Posterior cingulate gyrus (tissue), 11 donors: ENCODE measurements around the gene TRMT1L.

Source experiments
- DNase-seq, 10 donors: peaks; one replicate each; pipeline versions ENCODE4 v3.0.0 to v3.0.0-alpha.2; 2020 to 2021; ENCODE audit warnings: mixed read lengths in 3 of 10
- intact Hi-C: fragments of 100-400 bp; cut with DNase I; formaldehyde crosslinking; loops from one replicate; pipeline ENCODE4 v1.15.1; 2023

Gene TRMT1L

DNA sequence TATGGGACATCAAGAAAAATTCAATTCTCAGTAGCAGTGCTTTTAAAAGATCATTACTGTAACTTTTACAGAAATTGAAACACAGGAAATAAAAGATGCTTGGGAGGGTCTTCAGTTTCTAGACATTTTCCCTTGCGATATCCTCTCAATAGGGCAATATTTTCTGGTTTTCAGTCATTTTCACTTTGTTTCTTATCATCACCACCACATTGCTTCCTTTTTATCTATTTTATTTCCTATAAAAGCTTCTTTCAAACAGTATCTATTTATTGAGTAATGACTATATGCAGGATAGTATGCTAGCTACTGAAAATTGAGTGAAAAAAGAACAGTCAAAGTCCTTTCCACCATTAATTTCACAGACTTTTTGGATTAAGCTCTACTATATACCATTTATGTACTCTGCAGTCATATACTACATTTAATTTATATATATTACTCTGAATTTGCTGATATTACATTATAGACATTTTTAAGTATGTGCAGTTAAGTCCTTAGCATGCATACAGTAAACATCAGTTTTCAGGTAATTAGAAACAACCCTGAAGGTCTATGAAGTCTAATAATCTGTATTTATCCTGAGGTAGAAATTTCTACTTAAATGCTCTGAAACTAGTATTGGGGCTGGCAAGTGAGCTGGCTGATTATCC, 18.7 kb downstream of the TRMT1L start:
- intact Hi-C loops, result no loop called here
- no peak for DNase-seq

DNA sequence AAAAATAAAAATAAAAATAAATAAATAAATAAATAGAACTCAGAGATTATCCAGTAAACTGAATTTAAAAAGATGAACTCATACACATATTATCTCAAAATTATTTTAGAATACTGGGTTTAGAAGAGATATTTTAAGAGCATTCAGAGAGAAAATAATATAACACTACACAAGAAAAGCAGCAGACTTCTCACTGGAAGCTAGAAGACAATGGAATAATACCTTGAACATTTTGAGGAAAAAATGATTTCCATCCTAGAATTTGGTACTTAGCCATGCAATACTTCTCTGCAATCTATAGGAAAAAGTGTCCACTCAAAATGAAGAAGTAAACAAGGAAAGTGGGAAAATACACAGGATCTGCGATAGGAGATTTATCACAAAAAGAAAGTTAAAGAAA, 24.2 kb downstream of the TRMT1L start:
- DNase-seq, result no peak
- intact Hi-C loops, result no loop called here

DNA sequence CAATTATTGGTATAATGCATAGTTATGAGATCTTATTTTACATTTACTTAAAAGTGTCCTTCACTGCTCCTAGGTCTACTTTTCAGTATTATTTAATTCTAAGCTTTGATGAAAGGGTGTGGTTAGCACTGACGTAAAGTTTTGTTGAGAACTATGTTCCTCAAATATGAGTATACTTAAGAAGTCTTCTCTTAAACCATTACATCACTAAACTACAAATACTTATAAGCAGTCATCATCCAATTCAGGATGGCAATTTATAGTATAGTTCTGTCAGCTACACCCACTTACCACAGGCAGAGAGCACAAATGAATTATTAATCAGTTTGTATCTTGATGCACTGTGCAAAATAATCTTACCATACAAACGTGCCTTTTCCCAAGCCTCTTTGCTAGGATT, 27.0 kb downstream of the TRMT1L start:
- intact Hi-C loops, result no loop called here
- DNase-seq, result no peak

DNA sequence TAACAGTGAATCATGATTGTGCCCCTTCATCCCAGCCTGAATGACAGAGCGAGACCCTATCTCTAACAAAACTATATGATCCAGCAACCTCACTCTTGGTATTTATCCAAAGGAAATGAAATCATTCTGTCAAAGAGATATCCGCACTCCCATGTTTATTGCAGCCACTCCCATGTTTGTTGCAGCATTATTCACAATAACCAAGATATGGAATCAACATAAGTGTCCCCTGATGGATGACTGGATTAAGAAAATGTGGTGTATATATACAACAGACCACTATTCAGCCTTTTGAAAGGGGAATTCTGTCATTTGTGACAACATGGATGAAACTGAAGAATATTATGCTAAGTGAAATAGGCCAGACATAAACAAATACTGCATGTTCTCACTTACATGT, 44.4 kb downstream of the TRMT1L start:
- intact Hi-C loops, result no loop called here
- DNase-seq, result no peak

DNA sequence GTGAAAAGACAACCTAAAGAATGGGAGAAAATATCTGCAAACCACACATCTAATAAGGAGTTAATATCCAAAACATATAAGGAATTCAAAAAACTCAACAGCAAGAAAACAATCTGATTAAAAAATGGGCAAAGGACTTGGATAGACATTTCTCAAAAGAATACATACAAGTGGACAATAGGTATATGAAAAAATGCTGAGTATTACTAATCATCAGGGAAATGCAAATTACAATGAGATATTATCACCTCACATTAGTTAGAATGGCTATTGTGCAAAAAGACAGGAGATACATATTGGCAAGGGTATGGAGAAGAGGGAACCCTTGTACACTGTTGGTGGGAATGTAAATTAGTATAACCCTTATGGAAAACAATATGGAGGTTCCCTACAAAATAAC, 44.9 kb downstream of the TRMT1L start:
- no peak for DNase-seq
- intact Hi-C loops, result no loop called here

DNA sequence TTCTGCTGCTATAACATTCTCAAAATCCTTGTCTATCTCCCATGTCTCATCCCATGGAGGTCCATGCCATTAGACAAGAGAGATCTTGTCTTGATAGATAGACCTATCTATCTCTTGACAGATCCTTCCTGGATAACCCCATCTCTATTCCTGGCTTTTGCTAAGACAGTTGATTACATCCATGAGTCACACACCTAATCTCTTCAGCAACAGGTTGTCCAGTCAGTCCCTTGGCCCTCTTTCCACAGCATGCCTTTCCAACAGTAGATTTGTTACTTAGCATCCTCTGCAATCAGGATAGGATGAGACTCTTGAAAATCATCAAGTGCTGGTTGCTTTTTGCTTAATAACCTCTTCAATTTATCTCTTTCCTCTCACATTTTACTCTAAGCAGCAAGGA, 46.6 kb downstream of the TRMT1L start:
- intact Hi-C loops, result no loop called here
- DNase-seq, result no peak

DNA sequence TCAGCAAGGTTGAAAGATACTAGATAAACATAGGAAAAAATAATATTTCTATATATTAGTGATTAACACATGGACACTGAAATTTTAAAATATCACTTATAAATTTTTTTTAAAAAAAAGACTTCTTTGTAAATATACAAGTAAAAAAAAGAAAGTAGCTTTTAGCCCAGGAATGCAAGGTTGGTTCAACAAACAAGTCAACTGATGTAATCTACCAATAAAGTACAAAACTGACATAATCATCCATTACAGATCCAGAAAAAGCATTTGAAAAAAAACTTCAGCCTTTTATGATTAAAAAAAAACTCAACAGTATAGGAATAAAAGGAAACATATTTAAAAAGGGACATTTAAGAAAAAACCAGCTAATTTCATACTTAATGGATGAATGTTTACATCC, 48.4 kb downstream of the TRMT1L start:
- DNase-seq, result no peak
- intact Hi-C loops, result no loop called here

DNA sequence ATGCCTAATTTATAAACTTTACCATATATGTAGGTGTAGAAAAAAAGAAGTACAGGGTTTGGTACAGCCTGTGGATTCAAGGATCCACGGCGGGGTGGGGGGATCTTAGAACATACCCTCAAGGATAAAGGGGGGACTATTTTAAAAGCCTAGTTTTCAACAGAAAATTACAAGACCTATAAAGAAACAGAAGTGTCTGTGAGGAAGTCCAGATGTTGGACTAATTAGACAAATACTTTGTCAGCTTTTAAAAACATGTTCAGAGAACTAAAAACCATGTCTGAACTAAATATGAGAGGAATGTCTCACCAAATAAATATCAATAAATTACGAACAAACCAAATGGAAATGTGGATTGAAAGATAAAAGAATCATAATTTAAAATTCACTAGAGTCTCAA, 51.6 kb downstream of the TRMT1L start:
- no peak for DNase-seq
- intact Hi-C loops, result no loop called here

DNA sequence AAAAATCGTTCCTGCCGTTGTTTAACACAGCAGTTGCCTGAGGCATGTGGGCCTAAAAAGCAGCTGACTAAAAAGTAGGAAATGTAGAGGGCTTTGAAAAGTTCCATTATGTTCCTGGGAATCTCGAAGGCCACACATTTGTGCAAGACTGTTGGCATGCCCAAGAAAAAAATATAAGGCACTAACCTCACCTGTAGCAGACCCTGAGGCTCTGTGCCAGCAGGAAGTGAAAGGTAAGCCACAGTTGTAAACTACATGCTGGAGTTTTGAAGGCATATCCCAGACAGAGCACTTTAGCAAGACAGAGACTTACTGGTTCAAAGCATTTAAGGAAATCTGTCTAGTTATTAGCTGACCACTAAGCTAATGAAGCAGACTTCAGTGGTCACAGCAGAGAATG, 52.7 kb downstream of the TRMT1L start:
- intact Hi-C loops, result no loop called here
- DNase-seq, result no peak

DNA sequence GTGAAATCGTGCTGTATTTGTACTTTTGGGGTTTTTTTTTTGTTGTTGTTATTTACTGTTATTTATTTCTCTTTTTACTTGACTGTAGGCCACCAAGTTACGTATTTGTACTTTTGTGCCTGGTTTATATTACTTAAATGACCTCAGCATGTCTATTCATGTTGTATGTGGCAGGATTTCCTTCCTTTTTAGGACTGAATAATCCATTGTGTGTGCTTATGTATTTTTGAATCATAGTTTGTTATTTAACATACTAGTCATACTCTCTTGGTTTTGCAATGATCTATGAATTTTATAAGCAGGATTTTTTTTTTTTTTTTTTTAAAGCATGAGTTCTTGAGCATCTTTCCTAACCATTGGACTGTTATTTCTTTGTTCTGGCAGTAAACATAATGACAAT, 60.2 kb downstream of the TRMT1L start:
- no peak for DNase-seq
- intact Hi-C loops, result no loop called here

DNA sequence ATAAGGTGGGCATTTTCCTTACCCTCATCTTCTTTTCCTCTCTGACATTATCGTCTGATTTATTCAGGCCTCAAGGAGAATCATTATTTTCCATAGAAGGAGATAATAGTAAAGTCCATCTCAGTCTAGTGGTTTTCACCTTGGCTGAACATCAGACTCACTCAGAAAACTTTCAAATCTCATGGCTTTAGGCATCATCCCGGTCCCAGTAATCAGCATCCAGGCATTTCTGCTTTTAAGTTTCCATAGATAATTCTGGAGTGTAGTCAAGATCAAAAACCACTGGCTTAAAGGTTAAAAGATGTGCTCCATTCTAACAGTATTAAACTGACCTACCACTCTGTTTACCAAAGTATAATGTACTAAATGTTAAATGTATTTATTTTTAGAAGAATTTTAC, 62.0 kb downstream of the TRMT1L start:
- DNase-seq, result no peak
- intact Hi-C loops, result no loop called here

DNA sequence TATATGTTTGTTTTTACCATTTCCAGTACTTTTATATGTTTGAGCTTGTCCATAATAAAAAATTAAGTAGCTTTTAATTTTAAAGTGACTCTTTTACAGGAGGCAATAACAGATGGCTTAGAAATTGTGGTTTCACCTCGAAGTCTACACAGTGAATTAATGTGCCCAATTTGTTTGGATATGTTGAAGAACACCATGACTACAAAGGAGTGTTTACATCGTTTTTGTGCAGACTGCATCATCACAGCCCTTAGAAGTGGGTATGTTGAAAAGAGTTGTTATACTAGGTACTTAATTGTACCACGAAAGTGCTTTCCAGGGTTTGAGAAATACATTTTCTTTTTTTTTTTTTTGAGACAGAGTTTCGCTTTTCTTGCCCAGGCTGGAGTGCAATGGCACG, 65.3 kb downstream of the TRMT1L start:
- DNase-seq, result no peak
- intact Hi-C loops, result no loop called here

DNA sequence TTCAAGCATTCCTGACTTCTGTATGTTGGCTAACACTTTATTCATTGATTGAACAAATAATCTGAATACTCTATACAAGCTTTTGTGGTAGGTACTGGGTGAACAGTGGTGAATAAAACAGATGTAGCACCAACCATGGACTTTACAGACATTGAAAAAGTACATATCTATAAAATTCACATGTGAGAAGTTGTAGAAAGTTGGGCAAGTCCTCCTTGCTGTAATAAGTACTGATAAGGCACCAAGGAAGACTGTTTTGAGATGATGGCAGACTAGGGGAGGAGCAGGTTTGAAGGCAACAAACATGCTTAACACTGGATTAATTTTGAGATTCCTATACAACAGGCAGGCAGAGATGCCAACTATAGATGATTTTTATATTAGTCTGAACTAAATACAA, 69.0 kb downstream of the TRMT1L start:
- intact Hi-C loops, result no loop called here
- no peak for DNase-seq

DNA sequence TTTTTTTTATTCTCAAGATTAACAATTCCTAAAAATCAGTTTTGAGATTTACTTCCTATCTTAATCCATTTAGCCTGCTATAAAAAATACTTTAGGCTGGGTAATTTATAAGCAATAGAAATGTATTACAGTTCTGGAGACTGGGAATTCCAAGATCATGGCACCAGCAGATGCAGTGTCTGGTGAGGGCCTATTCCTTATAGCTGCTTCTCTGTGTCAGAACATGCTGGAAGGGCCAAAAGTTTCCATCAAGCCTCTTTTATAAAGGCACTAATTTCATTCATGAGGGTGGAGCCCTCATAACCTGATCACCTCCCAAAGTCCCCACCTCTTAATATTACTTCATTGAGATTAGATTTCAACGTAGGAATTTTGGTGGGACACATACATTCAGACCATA, 69.7 kb downstream of the TRMT1L start:
- DNase-seq, result no peak
- intact Hi-C loops, result no loop called here

DNA sequence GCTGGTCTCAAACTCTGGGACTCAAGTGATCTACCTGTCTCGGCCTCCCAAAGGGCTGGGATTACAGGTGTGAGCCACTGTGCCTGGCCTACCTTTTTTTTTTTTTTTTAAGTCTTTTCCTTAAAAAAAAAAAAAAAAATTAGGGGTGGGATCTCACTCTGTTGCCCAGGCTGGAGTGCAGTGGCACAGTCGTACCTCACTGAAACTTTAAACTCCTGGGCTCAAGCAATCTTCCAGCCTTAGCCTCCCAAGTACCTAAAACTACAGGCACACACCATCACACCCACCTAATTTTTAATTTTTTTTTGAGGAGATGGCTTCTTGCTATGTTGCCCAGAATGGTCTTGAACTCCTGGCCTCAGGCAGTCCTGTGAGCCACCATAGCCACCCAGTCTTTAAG, 72.9 kb downstream of the TRMT1L start:
- no peak for DNase-seq
- intact Hi-C loops, result no loop called here

DNA sequence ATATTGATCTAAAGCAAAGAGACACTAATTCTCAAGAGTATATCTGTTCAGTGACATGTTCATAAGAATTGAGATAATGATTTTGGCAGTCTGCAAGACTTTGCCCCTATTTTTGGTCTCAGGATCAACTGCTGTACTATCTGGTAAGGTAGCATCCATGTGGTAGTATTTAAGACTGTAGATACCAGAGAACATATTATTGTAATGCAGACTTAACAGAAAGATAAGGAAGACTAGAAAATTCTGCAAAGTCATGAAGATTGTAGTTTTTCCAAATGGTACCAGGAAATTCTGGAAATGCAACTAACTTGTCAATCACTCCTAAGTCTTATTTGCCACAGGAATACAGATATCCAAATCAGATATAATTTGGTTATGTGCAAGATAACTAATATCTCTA, 76.3 kb downstream of the TRMT1L start:
- no peak for DNase-seq
- intact Hi-C loops, result no loop called here

DNA sequence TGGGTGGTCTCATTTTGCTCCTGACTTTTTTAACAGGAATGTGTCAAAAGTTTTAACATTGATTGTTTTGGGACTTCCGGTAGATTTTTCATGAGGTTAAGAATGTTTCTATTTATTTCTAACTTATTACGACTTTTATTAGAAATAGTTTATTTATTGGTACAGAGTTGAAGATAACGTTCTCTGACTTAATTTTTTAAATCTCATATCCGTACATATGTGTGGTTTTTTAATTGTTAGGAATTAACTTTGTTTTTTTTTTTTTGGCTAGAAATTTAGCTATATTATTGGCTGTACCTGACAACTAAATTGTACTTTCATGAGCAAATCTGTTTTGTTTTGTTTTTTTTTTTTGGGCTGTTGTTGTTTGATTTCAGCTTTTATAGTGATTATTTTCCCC, 79.4 kb downstream of the TRMT1L start:
- intact Hi-C loops, result no loop called here
- no peak for DNase-seq

DNA sequence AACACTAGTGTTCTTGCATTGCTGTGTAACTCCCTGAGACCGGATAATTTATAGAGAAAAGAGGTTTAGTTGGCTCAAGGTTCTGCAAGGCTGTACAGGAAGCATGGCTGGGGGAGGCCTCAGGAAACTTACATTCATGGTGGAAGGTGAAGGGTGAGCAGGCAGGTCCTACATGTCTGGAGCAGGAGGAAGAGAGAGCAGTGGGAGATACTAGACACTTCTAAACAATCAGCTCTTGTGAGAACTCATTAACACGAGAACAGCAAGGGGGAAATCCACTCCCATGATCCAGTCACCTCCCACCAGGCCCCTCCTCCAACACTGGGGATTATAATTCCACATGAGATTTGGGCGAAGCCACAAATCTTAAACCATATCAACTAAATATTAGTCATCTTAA, 81.3 kb downstream of the TRMT1L start:
- intact Hi-C loops, result no loop called here
- no peak for DNase-seq

DNA sequence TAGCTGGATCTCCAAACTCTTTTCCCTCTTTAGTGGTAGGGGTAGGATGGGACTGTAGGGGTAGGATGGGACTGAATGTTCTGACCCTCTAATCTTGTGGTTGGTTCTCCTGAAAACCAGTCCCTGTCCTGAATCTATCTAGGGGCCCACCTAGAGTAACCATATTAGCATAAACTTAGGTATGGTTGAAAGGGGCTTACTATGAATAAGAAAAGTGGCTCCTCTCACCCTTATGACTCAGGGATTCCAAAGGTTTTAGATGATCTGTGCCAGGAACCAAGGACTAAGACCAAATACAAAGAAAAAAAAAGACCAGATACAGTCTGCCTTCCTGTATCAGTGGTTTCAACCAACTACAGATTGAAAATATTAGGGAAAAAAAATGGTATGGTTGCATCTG, 82.4 kb downstream of the TRMT1L start:
- intact Hi-C loops, result no loop called here
- DNase-seq, result no peak

DNA sequence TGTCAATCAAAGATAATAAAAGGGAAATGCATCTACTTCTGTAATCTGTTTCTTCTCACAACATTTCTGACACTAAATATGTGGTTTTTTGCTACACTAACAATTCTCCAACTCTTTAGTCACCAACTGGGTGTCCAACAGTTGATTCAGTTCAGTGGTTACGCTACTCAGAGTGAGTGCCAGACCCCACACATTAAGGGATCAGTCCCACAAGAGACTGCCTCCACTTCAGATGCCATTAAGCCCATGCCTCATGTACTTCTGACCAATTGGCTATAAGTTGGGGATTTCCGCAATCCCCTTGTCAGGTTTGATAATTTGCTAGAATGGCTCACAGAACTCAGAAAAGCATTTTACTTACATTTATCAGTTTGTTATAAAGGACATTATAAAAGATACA, 83.0 kb downstream of the TRMT1L start:
- intact Hi-C loops, result no loop called here
- no peak for DNase-seq

DNA sequence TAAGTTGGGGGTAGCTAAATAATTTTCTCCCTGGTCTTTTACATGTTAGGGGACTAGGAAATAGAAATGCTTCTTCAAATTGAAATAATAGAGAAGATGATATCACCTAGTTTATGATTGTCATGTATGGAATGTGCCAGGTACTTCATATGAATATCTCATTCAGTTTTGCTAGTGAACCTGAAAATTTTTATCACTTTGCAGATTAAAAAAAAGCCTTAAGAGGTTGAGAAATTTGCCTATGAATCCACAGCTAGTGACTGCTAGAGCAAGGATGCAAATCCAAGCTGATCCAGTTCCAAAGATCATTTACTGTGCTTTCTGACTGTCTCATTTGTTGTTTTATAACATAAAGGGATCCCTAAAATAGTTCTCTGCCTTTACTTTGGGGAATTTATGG, 86.7 kb downstream of the TRMT1L start:
- intact Hi-C loops, result no loop called here
- DNase-seq, result no peak

DNA sequence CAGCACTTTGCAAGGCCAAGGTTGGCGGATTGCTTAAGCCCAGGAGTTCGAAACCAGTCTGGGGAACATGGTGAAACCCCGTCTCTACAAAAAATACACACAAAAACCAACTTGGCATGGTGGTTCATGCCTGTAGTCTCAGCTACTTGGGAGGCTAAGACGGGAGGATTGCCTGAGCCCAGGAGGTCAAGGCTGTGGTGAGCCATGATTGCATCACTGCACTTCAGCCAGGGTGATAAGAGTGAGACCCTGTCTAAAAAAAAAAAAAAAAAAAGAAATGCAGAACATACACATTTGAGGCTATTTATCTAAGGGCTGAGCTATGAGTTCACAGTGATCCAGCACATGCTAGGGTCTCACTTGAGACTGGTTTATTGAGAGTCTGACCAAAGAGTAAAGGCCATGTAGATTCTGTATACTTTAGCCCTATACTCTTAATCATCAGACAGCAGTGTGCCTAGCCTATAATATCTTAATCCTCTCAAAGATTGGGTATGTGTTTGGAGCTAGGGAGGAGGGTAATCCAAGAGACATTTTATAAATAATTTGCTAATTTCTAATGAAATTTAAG, 87.5 kb downstream of the TRMT1L start:
- intact Hi-C loops, result no loop called here
- DNase-seq, result no peak

DNA sequence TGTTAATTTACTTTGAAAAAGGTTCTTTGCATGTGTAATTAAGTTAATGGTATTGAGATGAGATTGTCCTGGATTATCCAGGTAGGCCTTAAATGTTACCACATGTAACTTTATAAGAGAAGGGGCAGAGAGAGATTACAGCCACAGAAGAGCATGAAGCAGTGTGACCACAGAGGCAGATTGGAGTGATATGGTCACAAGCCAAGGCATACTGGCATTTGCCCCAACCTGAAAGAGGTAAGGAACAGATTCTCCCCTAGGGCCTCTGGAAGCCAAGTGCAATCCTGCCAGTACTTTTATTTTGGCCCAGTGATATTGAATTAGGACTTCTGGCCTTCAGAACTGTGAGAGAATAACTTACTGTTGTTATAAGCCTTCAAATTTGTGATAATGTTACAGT, 88.4 kb downstream of the TRMT1L start:
- intact Hi-C loops, result no loop called here
- no peak for DNase-seq
